ENCODE results near the gene ROR2.

- TF ChIP-seq CTCF (IDR thresholded peaks at IDR 0.05) (no peak), POLR2A (IDR thresholded peaks at IDR 0.05) (no peak)
These were observed 124.6 kb downstream of the ROR2 start for GRCh38 chr9:91825422-91825821.
